Breast epithelium (tissue), 4 donors: ENCODE data around the gene HOXA5. TPM values are rescaled to one million over a fixed set of nuclear protein-coding genes. Genes with fewer than 3 reads are reported as not detected.
A peak's percentile ranks its signal among the peaks of the same experiment; 100 is the strongest.

Experiments
- DNase-seq, 2 donors: peaks; one replicate each; pipeline ENCODE4 v3.0.0-alpha.2; 2019; ENCODE audit warnings: low spot score in 2 of 2
- H3K27ac ChIP-seq, 2 donors: fragments of 200-600 bp; sonication (generic) in 1 of 2; one replicate each; pipeline ENCODE4 v1.5.1; 2016 to 2019; ENCODE audit warnings: mild to moderate bottlenecking in 1 of 2
- H3K27me3 ChIP-seq, 2 donors: fragments of 200-600 bp; sonication (generic) in 1 of 2; one replicate each; pipeline versions ENCODE4 v1.5.1 to v1.6.0; 2017 to 2019; ENCODE audit warnings: control low read depth in 1 of 2, mild to moderate bottlenecking in 1 of 2
- H3K36me3 ChIP-seq: fragments of 200-600 bp; one replicate; pipeline ENCODE4 v1.5.1; 2019
- H3K4me1 ChIP-seq, 2 donors: fragments of 200-600 bp; sonication (generic); one replicate each; pipeline ENCODE4 v1.5.1; 2016 to 2019; ENCODE audit warnings: control low read depth in 1 of 2
- H3K4me3 ChIP-seq, 3 donors: fragments of 200-600 bp; sonication (generic); 1 replicate in 2 of 3; 2 replicates in 1 of 3; pipeline ENCODE4 v1.5.1; 2016 to 2019; ENCODE audit warnings: mild to moderate bottlenecking in 3 of 3, moderate library complexity in 2 of 3
- H3K9me3 ChIP-seq, 2 donors: fragments of 200-600 bp; sonication (generic) in 1 of 2; one replicate each; pipeline ENCODE4 v1.5.1; 2016 to 2019; ENCODE audit warnings: control low read depth in 1 of 2
- POLR2A ChIP-seq: fragments of 450-650 bp; IDR thresholded peaks from one replicate; pipeline ENCODE4 v1.6.1; 2016; ENCODE audit warnings: antibody characterized with exemption, mild to moderate bottlenecking, moderate library complexity
- POLR2AphosphoS5 ChIP-seq, 3 donors: sonication (generic); formaldehyde crosslinking; IDR thresholded peaks; one replicate each; pipeline ENCODE4 v1.6.1; 2017; ENCODE audit warnings: antibody characterized with exemption in 3 of 3
- intact Hi-C: fragments of 100-400 bp; cut with DNase I; formaldehyde crosslinking; loops from one replicate; pipeline ENCODE4 v1.15.1; 2023; ENCODE audit warnings: low total_unique reads
- total RNA-seq, 3 donors: library from RNA; depleted of rRNA; stranded (reverse); fragments of >200 nt; gene quantifications; one replicate each; pipeline ENCODE4 v1.1.0, GENCODE V29; 2016
- TF ChIP-seq, protein P1 (sequence below), 3 donors: fragments of 450-650 bp; IDR thresholded peaks; one replicate each; pipeline ENCODE4 v1.5.1; 2016 to 2017; ENCODE audit warnings: antibody characterized with exemption in 3 of 3, mild to moderate bottlenecking in 3 of 3, moderate library complexity in 3 of 3

HOXA5 gene
- total RNA-seq, 3 donors from 2014 or later, result 11.5 to 48.7 (median 22.6) TPM

DNA sequence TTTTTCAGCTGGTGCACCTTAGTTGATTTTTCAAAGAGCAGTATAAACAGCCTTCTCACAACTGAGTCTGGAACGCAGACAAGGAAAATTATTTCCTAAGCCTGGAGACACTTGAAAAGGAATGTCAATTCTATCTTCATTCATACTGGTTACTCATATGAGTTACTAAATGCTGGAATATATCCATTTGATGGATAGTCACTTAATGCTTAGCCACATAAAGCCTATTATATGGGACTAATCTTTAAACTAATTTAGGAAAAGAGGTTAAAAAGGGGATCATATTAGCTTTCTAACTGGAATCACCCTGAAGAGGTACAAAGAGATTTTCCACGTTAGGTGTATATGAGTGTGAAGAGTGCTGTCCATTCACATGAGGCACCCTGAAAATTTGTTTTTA is 11.3 kb downstream of the HOXA5 start:
- no peak for DNase-seq
- no peaks in the 10 kb centered on the region for H3K27me3 ChIP-seq
- H3K27ac ChIP-seq, result peak overlapping the region in 1 of 2 donors; percentile 4
- intact Hi-C loops, result loop anchor here (5.0 kb wide), 1 partner anchor 1030 kb away; no protein-coding TSS in a partner anchor
- TF ChIP-seq POLR2A (no peak), POLR2AphosphoS5 (IDR thresholded peaks at IDR 0.05) (no peak)
- TF ChIP-seq, protein P1, sequence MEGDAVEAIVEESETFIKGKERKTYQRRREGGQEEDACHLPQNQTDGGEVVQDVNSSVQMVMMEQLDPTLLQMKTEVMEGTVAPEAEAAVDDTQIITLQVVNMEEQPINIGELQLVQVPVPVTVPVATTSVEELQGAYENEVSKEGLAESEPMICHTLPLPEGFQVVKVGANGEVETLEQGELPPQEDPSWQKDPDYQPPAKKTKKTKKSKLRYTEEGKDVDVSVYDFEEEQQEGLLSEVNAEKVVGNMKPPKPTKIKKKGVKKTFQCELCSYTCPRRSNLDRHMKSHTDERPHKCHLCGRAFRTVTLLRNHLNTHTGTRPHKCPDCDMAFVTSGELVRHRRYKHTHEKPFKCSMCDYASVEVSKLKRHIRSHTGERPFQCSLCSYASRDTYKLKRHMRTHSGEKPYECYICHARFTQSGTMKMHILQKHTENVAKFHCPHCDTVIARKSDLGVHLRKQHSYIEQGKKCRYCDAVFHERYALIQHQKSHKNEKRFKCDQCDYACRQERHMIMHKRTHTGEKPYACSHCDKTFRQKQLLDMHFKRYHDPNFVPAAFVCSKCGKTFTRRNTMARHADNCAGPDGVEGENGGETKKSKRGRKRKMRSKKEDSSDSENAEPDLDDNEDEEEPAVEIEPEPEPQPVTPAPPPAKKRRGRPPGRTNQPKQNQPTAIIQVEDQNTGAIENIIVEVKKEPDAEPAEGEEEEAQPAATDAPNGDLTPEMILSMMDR (IDR thresholded peaks at IDR 0.05), result no peak
- H3K36me3 ChIP-seq, result no peaks in the 10 kb centered on the region
- no peak overlapping the region for H3K4me3 ChIP-seq
- peaks cover 5 to 10% of the 10 kb centered on the region in 2 donors for H3K4me1 ChIP-seq
- no peaks in the 10 kb centered on the region for H3K9me3 ChIP-seq

DNA sequence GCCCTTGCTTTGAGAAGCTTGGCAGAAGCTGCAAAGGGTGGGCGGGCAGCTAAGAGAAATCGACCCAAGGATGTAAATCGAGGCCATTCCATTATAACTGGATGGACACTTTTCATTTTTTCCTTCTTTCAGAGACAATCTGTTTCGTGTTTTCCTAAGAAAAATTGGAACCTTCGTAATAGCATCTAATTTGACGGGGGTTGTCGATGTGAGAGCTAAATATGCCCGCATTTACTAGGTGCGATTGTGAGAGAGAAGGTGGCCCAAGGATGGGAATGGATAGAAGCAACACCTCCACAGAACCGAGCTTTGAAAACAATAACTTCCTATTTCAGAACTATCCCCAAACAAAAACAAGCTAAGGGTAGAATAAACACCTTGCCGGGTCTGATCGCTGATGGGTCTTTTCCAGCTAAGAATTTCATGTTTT is 12.1 kb downstream of the HOXA5 start:
- no peaks in the 10 kb centered on the region for H3K27me3 ChIP-seq
- no peaks in the 10 kb centered on the region for H3K36me3 ChIP-seq
- no peaks in the 10 kb centered on the region for H3K9me3 ChIP-seq
- peak overlapping the region; percentile 94 to 98 for H3K27ac ChIP-seq
- TF ChIP-seq, protein P1 (IDR thresholded peaks at IDR 0.05), result no peak
- peak overlapping the region; percentile 69 to 98 (median 90) for H3K4me3 ChIP-seq
- peak in 1 of 2 donors; percentile 7 for DNase-seq
- H3K4me1 ChIP-seq, result peaks cover 5 to 13% of the 10 kb centered on the region in 2 donors
- intact Hi-C loops, result loop anchor here (5.0 kb wide), 1 partner anchor 1029 kb away; no protein-coding TSS in a partner anchor

DNA sequence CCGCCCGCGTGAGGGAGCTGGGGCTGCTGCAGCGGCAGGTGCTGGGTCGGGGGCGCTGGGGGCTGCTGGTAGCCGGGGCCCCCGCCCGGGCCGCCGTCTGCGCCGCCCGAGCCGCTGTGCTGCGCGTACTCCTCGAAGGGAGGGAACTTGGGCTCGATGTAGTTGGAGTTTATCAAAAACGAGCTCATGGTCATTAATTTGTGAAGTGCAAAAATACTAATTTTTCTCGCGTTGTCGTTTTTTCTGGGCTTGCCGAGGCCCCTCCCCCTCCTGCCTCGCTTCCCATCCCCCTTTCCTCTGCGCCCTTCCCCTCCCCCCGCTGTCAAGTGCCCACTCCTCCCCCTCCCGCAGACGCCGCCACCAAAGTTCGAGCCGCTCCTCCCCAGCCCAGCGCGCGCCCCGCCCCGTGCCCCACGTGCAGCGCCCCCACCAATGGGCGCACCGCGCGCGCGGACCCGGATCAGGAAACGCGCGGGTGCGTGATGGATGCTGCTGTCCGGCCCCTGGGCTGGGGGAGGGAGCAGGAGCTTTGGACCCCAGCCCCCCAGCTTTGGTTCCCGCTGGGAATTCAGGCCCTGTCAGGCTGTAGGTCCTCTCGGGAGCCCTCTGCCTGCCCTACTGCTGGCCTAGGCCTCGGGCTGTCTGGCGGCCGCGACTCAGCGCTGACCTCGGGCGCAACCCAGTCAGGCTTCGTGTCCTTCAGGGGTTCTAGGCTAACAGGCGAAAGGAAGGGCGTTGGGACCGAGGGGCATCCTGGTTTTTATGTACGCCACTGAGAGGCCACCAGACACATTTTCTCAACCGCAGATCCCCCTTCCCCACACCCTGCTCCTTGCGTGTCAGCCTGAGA is 12.7 kb downstream of the HOXA5 start, which contains the start of gene HOXA4:
TSS of gene HOXA4 (minus strand) at position 218 of the 850 bp plus-strand sequence. CDS start at position 194, 24 bp downstream.
- H3K36me3 ChIP-seq, result no peaks in the 10 kb centered on the region
- TF ChIP-seq POLR2AphosphoS5 (IDR thresholded peaks at IDR 0.05) (peak; percentile 75 to 97 (median 86)), POLR2A (peak; percentile 89)
- TF ChIP-seq, protein P1 (IDR thresholded peaks at IDR 0.05), result no peak
- no peaks in the 10 kb centered on the region for H3K27me3 ChIP-seq
- peak within 1 kb of the TSS; percentile 94 to 98 for H3K27ac ChIP-seq
- DNase-seq, result peak; percentile 89 to 94
- intact Hi-C loops, result loop anchor here (5.0 kb wide), 1 partner anchor 1028 kb away; no protein-coding TSS in a partner anchor
- peaks cover 5 to 8% of the 10 kb centered on the region in 2 donors for H3K4me1 ChIP-seq
- peak within 1 kb of the TSS; percentile 69 to 98 (median 90) for H3K4me3 ChIP-seq
- H3K9me3 ChIP-seq, result no peaks in the 10 kb centered on the region

DNA sequence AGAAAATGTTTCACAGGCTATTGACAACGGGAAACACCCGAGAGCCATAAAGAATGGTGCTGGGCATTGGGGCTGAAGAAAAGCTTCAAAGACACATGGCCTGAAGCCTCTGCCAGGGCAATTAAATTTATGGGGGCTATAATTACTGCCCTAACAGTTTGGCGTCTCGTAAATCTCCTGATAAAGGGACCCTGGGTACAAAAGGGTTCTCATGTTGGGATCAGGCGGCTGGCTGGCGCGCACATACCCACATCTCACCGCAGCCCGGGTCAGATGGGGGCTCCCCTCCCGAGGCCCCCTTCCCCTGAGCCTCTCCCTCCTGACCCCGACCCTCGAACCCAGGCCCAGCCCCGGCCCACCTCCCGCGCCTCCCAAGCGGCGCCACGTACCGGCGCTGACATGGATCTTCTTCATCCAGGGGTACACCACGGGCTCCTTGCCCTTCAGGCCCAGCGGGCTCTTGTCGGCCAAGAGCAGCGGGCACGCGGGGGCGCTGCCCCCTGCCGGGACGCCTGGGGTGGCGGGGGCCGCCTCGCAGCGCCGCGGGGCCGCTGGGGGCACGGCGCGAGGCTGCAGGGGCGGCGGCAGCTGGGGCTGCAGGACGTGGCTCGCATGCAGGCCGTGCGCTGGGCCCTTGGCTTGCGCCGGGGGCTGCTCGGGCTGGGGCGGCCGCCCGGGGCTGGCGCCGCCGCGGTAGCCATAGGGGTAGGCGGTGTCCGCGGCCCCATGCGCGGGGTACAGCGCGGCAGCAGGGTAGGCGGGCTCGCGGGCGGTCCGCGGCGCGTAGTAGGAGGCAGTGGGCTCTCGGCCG is 13.5 kb downstream of the HOXA5 start:
- Histone ChIP-seq H3K4me1 (peaks cover 5 to 7% of the 10 kb centered on the region in 2 donors), H3K27ac (peak overlapping the region; percentile 94 to 98), H3K36me3 (no peaks in the 10 kb centered on the region), H3K9me3 (no peaks in the 10 kb centered on the region), H3K4me3 (peak overlapping the region; percentile 69 to 98 (median 90)), H3K27me3 (no peaks in the 10 kb centered on the region)
- DNase-seq, result peak in 1 of 2 donors; percentile 18
- intact Hi-C loops, result loop anchor here (5.0 kb wide), 1 partner anchor 1028 kb away; no protein-coding TSS in a partner anchor
- TF ChIP-seq, protein P1 (IDR thresholded peaks at IDR 0.05), result no peak
